ENCODE results near the gene TENM3. TPM values are rescaled to one million over a fixed set of nuclear protein-coding genes. Genes with fewer than 3 reads are reported as not detected.
"Not testable (repeated sequence)": the region's sequence is repeated elsewhere in the genome, so short reads cannot be mapped to it uniquely, and the experiment has no call there.

Gene TENM3
- total RNA-seq, 1 donor from 2014 or later, result not detected

- ATAC-seq (ENCODE audit: low read depth) (no peak), DNase-seq (no peak)
- no peaks in the 10 kb centered on the region for H3K9me3 Mint-ChIP-seq
- no peak overlapping the region for H3K27ac Mint-ChIP-seq
- H3K27me3 Mint-ChIP-seq, result no peaks in the 10 kb centered on the region
- intact Hi-C loops (cut with micrococcal nuclease), result no loop called here
- no peaks in the 10 kb centered on the region for H3K36me3 Mint-ChIP-seq (ENCODE audit: low read depth)
- CTCF ChIA-PET, result no interaction called here
- TF ChIP-seq CTCF (IDR thresholded peaks at IDR 0.05), result no peak
- no peaks in the 10 kb centered on the region for H3K4me1 Mint-ChIP-seq
- POLR2A ChIA-PET, result no interaction called here
- H3K4me3 Mint-ChIP-seq, result no peak overlapping the region
These were observed 11.7 kb upstream of the TENM3 start for GRCh38 chr4:182231496-182231895.

- H3K4me3 Mint-ChIP-seq, result no peak overlapping the region
- no peaks in the 10 kb centered on the region for H3K4me1 Mint-ChIP-seq
- H3K9me3 Mint-ChIP-seq, result peaks cover 4% of the 10 kb centered on the region
- no peak for TF ChIP-seq CTCF (IDR thresholded peaks at IDR 0.05)
- ChIA-PET POLR2A (no interaction called here), CTCF (no interaction called here)
- no peaks in the 10 kb centered on the region for H3K36me3 Mint-ChIP-seq (ENCODE audit: low read depth)
- DNase-seq (no peak), ATAC-seq (ENCODE audit: low read depth) (no peak)
- intact Hi-C loops (cut with micrococcal nuclease), result no loop called here
- H3K27me3 Mint-ChIP-seq, result no peaks in the 10 kb centered on the region
- H3K27ac Mint-ChIP-seq, result no peak overlapping the region
These were observed 9.7 kb upstream of the TENM3 start for GRCh38 chr4:182233310-182234090.

DNA sequence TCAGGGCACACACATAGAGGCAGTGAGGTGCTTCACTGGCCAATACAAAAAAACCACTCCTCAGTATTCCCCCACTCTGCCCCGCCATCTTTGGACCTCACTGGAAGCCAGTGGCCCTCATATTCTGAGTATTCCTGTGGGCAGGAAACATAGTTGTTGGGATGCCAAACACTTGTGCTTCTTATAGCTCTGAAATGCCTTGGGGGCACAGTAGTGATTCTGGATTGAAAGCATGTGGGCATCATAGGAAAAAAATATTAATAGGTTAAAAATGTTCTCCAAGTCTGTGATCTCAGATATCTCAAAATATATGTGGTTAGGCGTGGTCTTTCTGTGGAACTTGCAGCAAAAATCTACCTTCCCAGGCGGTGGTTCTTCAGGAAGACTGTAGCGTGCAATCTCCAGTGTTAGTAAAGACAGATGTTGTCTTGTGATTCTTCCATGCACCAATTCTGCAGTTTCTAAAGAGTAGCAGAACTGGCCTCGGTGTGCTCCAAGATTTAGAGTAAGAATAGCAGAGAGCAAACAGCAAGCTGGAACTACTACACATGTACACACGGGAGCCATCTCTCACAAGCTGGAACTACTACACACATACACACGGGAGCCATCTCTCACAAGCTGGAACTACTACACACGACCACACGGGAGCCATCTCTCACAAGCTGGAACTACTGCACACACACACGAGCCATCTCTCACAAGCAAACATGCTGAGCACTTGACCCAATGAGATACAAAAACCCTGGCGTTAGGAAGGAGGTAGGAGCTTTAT is 8.0 kb upstream of the TENM3 start:
- no peaks in the 10 kb centered on the region for H3K4me1 Mint-ChIP-seq
- DNase-seq (no peak), ATAC-seq (ENCODE audit: low read depth) (no peak)
- H3K9me3 Mint-ChIP-seq, result peaks cover 4% of the 10 kb centered on the region
- no peaks in the 10 kb centered on the region for H3K36me3 Mint-ChIP-seq (ENCODE audit: low read depth)
- no peak overlapping the region for H3K27ac Mint-ChIP-seq
- POLR2A ChIA-PET, result no interaction called here
- no peak overlapping the region for H3K4me3 Mint-ChIP-seq
- no peaks in the 10 kb centered on the region for H3K27me3 Mint-ChIP-seq
- TF ChIP-seq CTCF (IDR thresholded peaks at IDR 0.05), result no peak
- CTCF ChIA-PET, result no interaction called here
- intact Hi-C loops (cut with micrococcal nuclease), result no loop called here

GRCh38 chr4:182236186-182236585 is 7.0 kb upstream of the TENM3 start:
- Mint-ChIP-seq H3K27me3 (no peaks in the 10 kb centered on the region), H3K4me3 (no peak overlapping the region), H3K27ac (no peak overlapping the region), H3K9me3 (peaks cover 4% of the 10 kb centered on the region), H3K36me3 (ENCODE audit: low read depth) (no peaks in the 10 kb centered on the region), H3K4me1 (no peaks in the 10 kb centered on the region)
- ATAC-seq (ENCODE audit: low read depth) (no peak), DNase-seq (no peak)
- no peak for TF ChIP-seq CTCF (IDR thresholded peaks at IDR 0.05)
- intact Hi-C loops (cut with micrococcal nuclease), result no loop called here
- CTCF ChIA-PET, result no interaction called here
- POLR2A ChIA-PET, result no interaction called here

DNA sequence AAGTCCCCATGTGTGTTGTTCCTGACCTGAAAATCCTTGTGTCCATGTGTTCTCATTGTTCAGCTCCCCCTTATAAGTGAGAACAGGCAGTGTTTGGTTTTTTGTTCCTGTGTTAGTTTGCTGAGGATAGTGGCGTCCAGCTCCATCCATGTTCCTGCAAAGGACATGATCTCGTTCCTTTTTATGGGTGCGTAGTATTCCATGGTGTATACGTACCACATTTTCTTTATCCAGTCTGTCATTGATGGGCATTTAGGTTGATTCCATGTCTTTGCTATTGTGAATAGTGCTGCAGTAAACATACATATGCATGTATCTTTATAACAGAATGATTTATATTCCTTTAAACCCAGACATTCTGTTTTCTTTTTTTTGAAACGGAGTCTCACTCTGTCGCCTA is 6.2 kb upstream of the TENM3 start:
- H3K4me3 Mint-ChIP-seq; ATAC-seq (ENCODE audit: low read depth); intact Hi-C loops (cut with micrococcal nuclease); H3K9me3 Mint-ChIP-seq; DNase-seq; CTCF ChIA-PET; H3K27ac Mint-ChIP-seq; H3K27me3 Mint-ChIP-seq; POLR2A ChIA-PET; H3K4me1 Mint-ChIP-seq; H3K36me3 Mint-ChIP-seq (ENCODE audit: low read depth): not testable (repeated sequence)
